ENCODE measurements around the gene PGM3. TPM values are rescaled to one million over a fixed set of nuclear protein-coding genes. Genes with fewer than 3 reads are reported as not detected.

PGM3 gene
- total RNA-seq, 6 donors from 2014 or later: 7.8 to 36.3 (median 29.6) TPM

- Histone ChIP-seq H3K4me1 (peaks cover 0 to 6% (median 3%) of the 10 kb centered on the region in 4 donors), H3K27me3 (no peaks in the 10 kb centered on the region), H3K9me3 (no peaks in the 10 kb centered on the region), H3K36me3 (peaks cover 7 to 88% (median 32%) of the 10 kb centered on the region in 4 donors), H3K4me3 (no peak overlapping the region), H3K27ac (no peak overlapping the region)
- TF ChIP-seq POLR2AphosphoS5 (IDR thresholded peaks at IDR 0.05): no peak
- TF ChIP-seq EP300 (IDR thresholded peaks at IDR 0.05): no peak
- TF ChIP-seq POLR2A (IDR thresholded peaks at IDR 0.05): no peak
- TF ChIP-seq CTCF (IDR thresholded peaks at IDR 0.05): no peak
- WGBS, 2 donors: 94 to 96% methylated on average over 2 of the region's 2 CpGs
- DNase-seq (no peak), ATAC-seq (ENCODE audit: low FRiP score in 2 of 2) (no peak)
These were observed 8.0 kb downstream of the PGM3 start for GRCh38 chr6:83185096-83185495.

- Histone ChIP-seq H3K4me3 (no peak overlapping the region), H3K27ac (no peak overlapping the region), H3K4me1 (peaks cover 0 to 6% (median 3%) of the 10 kb centered on the region in 4 donors), H3K27me3 (no peaks in the 10 kb centered on the region), H3K36me3 (peaks cover 7 to 97% (median 36%) of the 10 kb centered on the region in 4 donors), H3K9me3 (no peaks in the 10 kb centered on the region)
- no peak for DNase-seq
- WGBS, 2 donors: 74 to 80% methylated on average over 9 of the region's 9 CpGs
- TF ChIP-seq EP300 (IDR thresholded peaks at IDR 0.05): no peak
- no peak for TF ChIP-seq POLR2A (IDR thresholded peaks at IDR 0.05)
- no peak for TF ChIP-seq CTCF (IDR thresholded peaks at IDR 0.05)
- TF ChIP-seq POLR2AphosphoS5 (IDR thresholded peaks at IDR 0.05): no peak
- peak; percentile 75 to 90 for ATAC-seq (ENCODE audit: low FRiP score in 2 of 2)
These were observed 9.8 kb downstream of the PGM3 start for GRCh38 chr6:83183082-83183828.

- H3K27ac ChIP-seq: no peak overlapping the region
- DNase-seq (no peak), ATAC-seq (ENCODE audit: low FRiP score in 2 of 2) (no peak)
- H3K27me3 ChIP-seq: no peaks in the 10 kb centered on the region
- H3K9me3 ChIP-seq: no peaks in the 10 kb centered on the region
- TF ChIP-seq POLR2A (IDR thresholded peaks at IDR 0.05) (no peak), EP300 (IDR thresholded peaks at IDR 0.05) (no peak), CTCF (IDR thresholded peaks at IDR 0.05) (no peak), POLR2AphosphoS5 (IDR thresholded peaks at IDR 0.05) (no peak)
- 86 to 94% methylated on average over 1 of the region's 1 CpG for WGBS, 2 donors
- peaks cover 7 to 97% (median 39%) of the 10 kb centered on the region in 4 donors for H3K36me3 ChIP-seq
- H3K4me3 ChIP-seq: no peak overlapping the region
- H3K4me1 ChIP-seq: peaks cover 0 to 6% (median 3%) of the 10 kb centered on the region in 4 donors
These were observed 11.0 kb downstream of the PGM3 start for GRCh38 chr6:83182114-83182513.

- Histone ChIP-seq H3K27ac (no peak overlapping the region), H3K27me3 (no peaks in the 10 kb centered on the region), H3K4me3 (no peak overlapping the region), H3K36me3 (peaks cover 7 to 99% (median 39%) of the 10 kb centered on the region in 4 donors), H3K9me3 (no peaks in the 10 kb centered on the region), H3K4me1 (peaks cover 0 to 6% (median 3%) of the 10 kb centered on the region in 4 donors)
- TF ChIP-seq POLR2A (IDR thresholded peaks at IDR 0.05) (no peak), EP300 (IDR thresholded peaks at IDR 0.05) (no peak), POLR2AphosphoS5 (IDR thresholded peaks at IDR 0.05) (no peak), CTCF (IDR thresholded peaks at IDR 0.05) (no peak)
- DNase-seq (no peak), ATAC-seq (ENCODE audit: low FRiP score in 2 of 2) (no peak)
These were observed 12.6 kb downstream of the PGM3 start for GRCh38 chr6:83180426-83180950.
